ENCODE data around the gene MED25.

- no peak for TF ChIP-seq ZKSCAN1 (IDR thresholded peaks at IDR 0.05; ENCODE audit: low read depth, low read length)
- TF ChIP-seq, protein P1, sequence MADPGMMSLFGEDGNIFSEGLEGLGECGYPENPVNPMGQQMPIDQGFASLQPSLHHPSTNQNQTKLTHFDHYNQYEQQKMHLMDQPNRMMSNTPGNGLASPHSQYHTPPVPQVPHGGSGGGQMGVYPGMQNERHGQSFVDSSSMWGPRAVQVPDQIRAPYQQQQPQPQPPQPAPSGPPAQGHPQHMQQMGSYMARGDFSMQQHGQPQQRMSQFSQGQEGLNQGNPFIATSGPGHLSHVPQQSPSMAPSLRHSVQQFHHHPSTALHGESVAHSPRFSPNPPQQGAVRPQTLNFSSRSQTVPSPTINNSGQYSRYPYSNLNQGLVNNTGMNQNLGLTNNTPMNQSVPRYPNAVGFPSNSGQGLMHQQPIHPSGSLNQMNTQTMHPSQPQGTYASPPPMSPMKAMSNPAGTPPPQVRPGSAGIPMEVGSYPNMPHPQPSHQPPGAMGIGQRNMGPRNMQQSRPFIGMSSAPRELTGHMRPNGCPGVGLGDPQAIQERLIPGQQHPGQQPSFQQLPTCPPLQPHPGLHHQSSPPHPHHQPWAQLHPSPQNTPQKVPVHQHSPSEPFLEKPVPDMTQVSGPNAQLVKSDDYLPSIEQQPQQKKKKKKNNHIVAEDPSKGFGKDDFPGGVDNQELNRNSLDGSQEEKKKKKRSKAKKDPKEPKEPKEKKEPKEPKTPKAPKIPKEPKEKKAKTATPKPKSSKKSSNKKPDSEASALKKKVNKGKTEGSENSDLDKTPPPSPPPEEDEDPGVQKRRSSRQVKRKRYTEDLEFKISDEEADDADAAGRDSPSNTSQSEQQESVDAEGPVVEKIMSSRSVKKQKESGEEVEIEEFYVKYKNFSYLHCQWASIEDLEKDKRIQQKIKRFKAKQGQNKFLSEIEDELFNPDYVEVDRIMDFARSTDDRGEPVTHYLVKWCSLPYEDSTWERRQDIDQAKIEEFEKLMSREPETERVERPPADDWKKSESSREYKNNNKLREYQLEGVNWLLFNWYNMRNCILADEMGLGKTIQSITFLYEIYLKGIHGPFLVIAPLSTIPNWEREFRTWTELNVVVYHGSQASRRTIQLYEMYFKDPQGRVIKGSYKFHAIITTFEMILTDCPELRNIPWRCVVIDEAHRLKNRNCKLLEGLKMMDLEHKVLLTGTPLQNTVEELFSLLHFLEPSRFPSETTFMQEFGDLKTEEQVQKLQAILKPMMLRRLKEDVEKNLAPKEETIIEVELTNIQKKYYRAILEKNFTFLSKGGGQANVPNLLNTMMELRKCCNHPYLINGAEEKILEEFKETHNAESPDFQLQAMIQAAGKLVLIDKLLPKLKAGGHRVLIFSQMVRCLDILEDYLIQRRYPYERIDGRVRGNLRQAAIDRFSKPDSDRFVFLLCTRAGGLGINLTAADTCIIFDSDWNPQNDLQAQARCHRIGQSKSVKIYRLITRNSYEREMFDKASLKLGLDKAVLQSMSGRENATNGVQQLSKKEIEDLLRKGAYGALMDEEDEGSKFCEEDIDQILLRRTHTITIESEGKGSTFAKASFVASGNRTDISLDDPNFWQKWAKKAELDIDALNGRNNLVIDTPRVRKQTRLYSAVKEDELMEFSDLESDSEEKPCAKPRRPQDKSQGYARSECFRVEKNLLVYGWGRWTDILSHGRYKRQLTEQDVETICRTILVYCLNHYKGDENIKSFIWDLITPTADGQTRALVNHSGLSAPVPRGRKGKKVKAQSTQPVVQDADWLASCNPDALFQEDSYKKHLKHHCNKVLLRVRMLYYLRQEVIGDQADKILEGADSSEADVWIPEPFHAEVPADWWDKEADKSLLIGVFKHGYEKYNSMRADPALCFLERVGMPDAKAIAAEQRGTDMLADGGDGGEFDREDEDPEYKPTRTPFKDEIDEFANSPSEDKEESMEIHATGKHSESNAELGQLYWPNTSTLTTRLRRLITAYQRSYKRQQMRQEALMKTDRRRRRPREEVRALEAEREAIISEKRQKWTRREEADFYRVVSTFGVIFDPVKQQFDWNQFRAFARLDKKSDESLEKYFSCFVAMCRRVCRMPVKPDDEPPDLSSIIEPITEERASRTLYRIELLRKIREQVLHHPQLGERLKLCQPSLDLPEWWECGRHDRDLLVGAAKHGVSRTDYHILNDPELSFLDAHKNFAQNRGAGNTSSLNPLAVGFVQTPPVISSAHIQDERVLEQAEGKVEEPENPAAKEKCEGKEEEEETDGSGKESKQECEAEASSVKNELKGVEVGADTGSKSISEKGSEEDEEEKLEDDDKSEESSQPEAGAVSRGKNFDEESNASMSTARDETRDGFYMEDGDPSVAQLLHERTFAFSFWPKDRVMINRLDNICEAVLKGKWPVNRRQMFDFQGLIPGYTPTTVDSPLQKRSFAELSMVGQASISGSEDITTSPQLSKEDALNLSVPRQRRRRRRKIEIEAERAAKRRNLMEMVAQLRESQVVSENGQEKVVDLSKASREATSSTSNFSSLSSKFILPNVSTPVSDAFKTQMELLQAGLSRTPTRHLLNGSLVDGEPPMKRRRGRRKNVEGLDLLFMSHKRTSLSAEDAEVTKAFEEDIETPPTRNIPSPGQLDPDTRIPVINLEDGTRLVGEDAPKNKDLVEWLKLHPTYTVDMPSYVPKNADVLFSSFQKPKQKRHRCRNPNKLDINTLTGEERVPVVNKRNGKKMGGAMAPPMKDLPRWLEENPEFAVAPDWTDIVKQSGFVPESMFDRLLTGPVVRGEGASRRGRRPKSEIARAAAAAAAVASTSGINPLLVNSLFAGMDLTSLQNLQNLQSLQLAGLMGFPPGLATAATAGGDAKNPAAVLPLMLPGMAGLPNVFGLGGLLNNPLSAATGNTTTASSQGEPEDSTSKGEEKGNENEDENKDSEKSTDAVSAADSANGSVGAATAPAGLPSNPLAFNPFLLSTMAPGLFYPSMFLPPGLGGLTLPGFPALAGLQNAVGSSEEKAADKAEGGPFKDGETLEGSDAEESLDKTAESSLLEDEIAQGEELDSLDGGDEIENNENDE (IDR thresholded peaks at IDR 0.05; ENCODE audit: low read depth, low read length), result no peak
- TF ChIP-seq, protein P2, sequence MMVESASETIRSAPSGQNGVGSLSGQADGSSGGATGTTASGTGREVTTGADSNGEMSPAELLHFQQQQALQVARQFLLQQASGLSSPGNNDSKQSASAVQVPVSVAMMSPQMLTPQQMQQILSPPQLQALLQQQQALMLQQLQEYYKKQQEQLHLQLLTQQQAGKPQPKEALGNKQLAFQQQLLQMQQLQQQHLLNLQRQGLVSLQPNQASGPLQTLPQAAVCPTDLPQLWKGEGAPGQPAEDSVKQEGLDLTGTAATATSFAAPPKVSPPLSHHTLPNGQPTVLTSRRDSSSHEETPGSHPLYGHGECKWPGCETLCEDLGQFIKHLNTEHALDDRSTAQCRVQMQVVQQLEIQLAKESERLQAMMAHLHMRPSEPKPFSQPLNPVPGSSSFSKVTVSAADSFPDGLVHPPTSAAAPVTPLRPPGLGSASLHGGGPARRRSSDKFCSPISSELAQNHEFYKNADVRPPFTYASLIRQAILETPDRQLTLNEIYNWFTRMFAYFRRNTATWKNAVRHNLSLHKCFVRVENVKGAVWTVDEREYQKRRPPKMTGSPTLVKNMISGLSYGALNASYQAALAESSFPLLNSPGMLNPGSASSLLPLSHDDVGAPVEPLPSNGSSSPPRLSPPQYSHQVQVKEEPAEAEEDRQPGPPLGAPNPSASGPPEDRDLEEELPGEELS (CRISPR knock-in tag; IDR thresholded peaks at IDR 0.05; ENCODE audit: borderline replicate concordance), result no peak
- TF ChIP-seq CTCF (IDR thresholded peaks at IDR 0.05 in 2 of 3, conservative IDR thresholded peaks at IDR 0.05 in 1 of 3; ENCODE audit: insufficient read depth in 2 of 3, low read depth in 1 of 3, low read length in 3 of 3), result peak in 1 of 3 experiments; percentile 9; a peak in 1 of 6 replicates
- no peak for TF ChIP-seq NR2C2 (CRISPR knock-in tag; IDR thresholded peaks at IDR 0.05)
- TF ChIP-seq NR2C2 (tag; IDR thresholded peaks at IDR 0.05), result peak; percentile 89
- no peak for TF ChIP-seq TEAD4 (IDR thresholded peaks at IDR 0.05; ENCODE audit: low read length)
- no peak for TF ChIP-seq TEAD4 (CRISPR knock-in tag; IDR thresholded peaks at IDR 0.05; ENCODE audit: borderline replicate concordance)
- peak; percentile 43; the same call in 1 of the 2 replicates for TF ChIP-seq ESRRA (IDR thresholded peaks at IDR 0.05; ENCODE audit: borderline replicate concordance, low read depth)
Measured at GRCh38 chr19:49850487-49851342, 32.6 kb downstream of the MED25 start, which contains the start of gene PTOV1.

Data from K562 (cell line).